ENCODE results near the gene ITGBL1. TPM values are rescaled to one million over a fixed set of nuclear protein-coding genes. Genes with fewer than 3 reads are reported as not detected.

ITGBL1 gene
- total and polyA plus RNA-seq, 2 of the 8 experiments (the other 6 are each of a cell fraction or from before 2014, with no cell fraction given), result not detected

- no peaks in the 10 kb centered on the region for H3K79me2 ChIP-seq (ENCODE audit: control insufficient read depth in 1 of 2, insufficient read depth in 2 of 2, low read length in 2 of 2)
- H4K20me1 ChIP-seq (replicated peaks in 1 of 2; ENCODE audit: control insufficient read depth in 1 of 2, insufficient read depth in 2 of 2, low read length in 2 of 2), result no peaks in the 10 kb centered on the region
- H3K79me1 ChIP-seq (ENCODE audit: low read depth, low read length), result no peaks in the 10 kb centered on the region
- ChIA-PET POLR2A (ENCODE audit: partially characterized antibody) (no interaction called here), CTCF (ENCODE audit: partially characterized antibody) (interaction anchor here (1.3 to 1.6 kb wide), 2 partner anchors 245 to 367 kb away, joined by 3 to 4 read pairs; no protein-coding TSS in a partner anchor)
- H2BK12ac ChIP-seq (ENCODE audit: low read depth, low read length), result no peak overlapping the region
- H2AFZ ChIP-seq (ENCODE audit: low read length), result no peak overlapping the region
- H3K9me3 ChIP-seq (ENCODE audit: insufficient read depth in 2 of 2, low read depth in 1 of 2, low read length in 1 of 2), result no peaks in the 10 kb centered on the region
- no peak overlapping the region for H3K27ac ChIP-seq (ENCODE audit: low read depth, low read length)
- no peak overlapping the region for H3K23ac ChIP-seq (ENCODE audit: insufficient read length)
- H3K27me3 ChIP-seq (replicated peaks in 1 of 4; ENCODE audit: control insufficient read depth in 3 of 4, extremely low read depth in 1 of 4, insufficient read depth in 3 of 4, low read length in 3 of 4), result no peaks in the 10 kb centered on the region
- no peak overlapping the region for H3K14ac ChIP-seq (ENCODE audit: insufficient read length)
- H2BK20ac ChIP-seq (ENCODE audit: low read length), result no peak overlapping the region
- WGBS, 2 experiments (ENCODE audit: extremely low coverage in 1 of 2, insufficient coverage in 1 of 2, insufficient read length in 1 of 2, insufficient replicate concordance in 2 of 2, low coverage in 1 of 2, low lambda C conversion rate in 2 of 2, missing lambda C conversion rate in 1 of 2), result 91% methylated on average over 2 of the region's 2 CpGs; no CpG with 5 or more reads in 1 of the 2 experiments
- H2BK5ac ChIP-seq (ENCODE audit: low read depth, low read length), result no peak overlapping the region
- no peak overlapping the region for H3K56ac ChIP-seq (replicated peaks; ENCODE audit: insufficient read length, low read depth, low read length)
- H3K9ac ChIP-seq (replicated peaks in 1 of 4; ENCODE audit: extremely low read depth in 1 of 4, low read depth in 3 of 4, low read length in 3 of 4), result no peak overlapping the region
- DNase-seq (ENCODE audit: low read depth in 1 of 2, low spot score in 2 of 2) (no peak), FAIRE-seq (no peak)
- no peak overlapping the region for H4K91ac ChIP-seq (replicated peaks; ENCODE audit: insufficient read length, low read length)
- TF ChIP-seq GTF2F1 (IDR thresholded peaks at IDR 0.05; ENCODE audit: borderline replicate concordance, low read depth, low read length) (no peak), FOSL1 (IDR thresholded peaks at IDR 0.05; ENCODE audit: insufficient read depth, low read depth, low read length) (no peak), POLR2AphosphoS5 (IDR thresholded peaks at IDR 0.05; ENCODE audit: low read depth, low read length) (no peak), SIN3A (conservative IDR thresholded peaks at IDR 0.05 in 1 of 2, IDR thresholded peaks at IDR 0.05 in 1 of 2; ENCODE audit: low read depth in 1 of 2, low read length in 2 of 2) (no peak)
- H2BK15ac ChIP-seq (ENCODE audit: low read length), result no peak overlapping the region
- no peak overlapping the region for H4K5ac ChIP-seq (ENCODE audit: insufficient read length, low read depth, low read length)
- H3K36me3 ChIP-seq (ENCODE audit: control insufficient read depth in 2 of 4, insufficient read depth in 4 of 4, low read length in 3 of 4), result no peaks in the 10 kb centered on the region
- H3K4me3 ChIP-seq (ENCODE audit: extremely low read depth in 1 of 4, insufficient read depth in 2 of 4, low read depth in 3 of 4, low read length in 4 of 4), result no peak overlapping the region
- H3K23me2 ChIP-seq (ENCODE audit: low read depth, low read length), result no peaks in the 10 kb centered on the region
- no peak overlapping the region for H2BK120ac ChIP-seq (replicated peaks; ENCODE audit: low read depth, low read length)
- H2AK5ac ChIP-seq (ENCODE audit: low read depth, low read length), result no peak overlapping the region
- no peak overlapping the region for H3K4ac ChIP-seq (replicated peaks; ENCODE audit: insufficient read length, low read depth, low read length)
- H3K4me2 ChIP-seq (ENCODE audit: insufficient read depth in 1 of 2, low read depth in 2 of 2, low read length in 2 of 2), result no peak overlapping the region
- no peak overlapping the region for H3K18ac ChIP-seq (ENCODE audit: extremely low read depth, low read length)
- H3K4me1 ChIP-seq (replicated peaks in 1 of 4; ENCODE audit: control insufficient read depth in 3 of 4, insufficient read depth in 4 of 4, low read length in 3 of 4), result peaks cover 0 to 2% (median 0%) of the 10 kb centered on the region in 4 experiments; a peak in 1 of 7 replicates
- H4K8ac ChIP-seq (ENCODE audit: extremely low read depth, insufficient read depth, low read length), result no peak overlapping the region
Measured at GRCh38 chr13:101511766-101512165, 59.3 kb downstream of the ITGBL1 start.
